Activated CD8-positive, alpha-beta memory T cell treated with anti-CD3 and anti-CD28 coated beads for 36 hours (primary cell): ENCODE measurements around the gene CLGN. TPM values are rescaled to one million over a fixed set of nuclear protein-coding genes. Genes with fewer than 3 reads are reported as not detected.

Source experiments
- CTCF ChIA-PET: fragments of 350-600 bp; sonication (Branson Sonifier 250); formaldehyde crosslinking; loops from one replicate; lab custom pipeline; 2021; ENCODE audit warnings: antibody characterized with exemption; lab: Charles Lee
- POLR2A ChIA-PET: fragments of 350-600 bp; sonication (Branson Sonifier 250); formaldehyde crosslinking; loops from one replicate; lab custom pipeline; 2021; ENCODE audit warnings: antibody characterized with exemption; lab: Charles Lee
- total RNA-seq, 2 experiments: library from RNA; stranded (reverse); gene quantifications; one replicate each; pipeline ENCODE4 v1.2.3, GENCODE V29; 2021

CLGN gene
- total RNA-seq, 2 experiments from 2014 or later, result 0.15 TPM; not detected in 1

DNA sequence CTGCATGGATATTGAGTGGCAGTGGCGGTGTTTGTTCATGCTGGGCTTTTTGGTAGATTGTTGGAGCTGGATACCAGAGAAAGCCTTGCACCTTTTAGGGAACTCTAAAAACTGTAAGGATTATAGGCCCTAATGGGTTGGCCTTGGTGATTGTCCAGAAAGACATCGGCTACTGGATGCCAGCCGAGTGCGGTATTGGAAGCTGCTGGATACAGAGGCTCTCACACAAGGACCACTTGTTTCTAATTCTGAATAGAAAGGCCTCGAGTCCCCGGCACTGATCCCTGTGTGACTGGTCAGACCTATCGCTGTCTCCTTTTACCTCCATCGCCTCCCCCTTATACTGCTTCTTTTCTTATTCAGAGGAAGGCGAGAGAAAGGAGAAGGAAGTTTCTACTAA is 81.3 kb downstream of the CLGN start:
- ChIA-PET POLR2A (no interaction called here), CTCF (interaction anchor here (0.6 kb wide), 1 partner anchor 763 kb away, joined by 3 read pairs; no protein-coding TSS in a partner anchor)

GRCh38 chr4:140344621-140345020 is 82.8 kb downstream of the CLGN start:
- ChIA-PET CTCF (interaction anchor here (1.0 kb wide), 1 partner anchor 24 kb away, joined by 3 read pairs; no protein-coding TSS in a partner anchor), POLR2A (no interaction called here)

DNA sequence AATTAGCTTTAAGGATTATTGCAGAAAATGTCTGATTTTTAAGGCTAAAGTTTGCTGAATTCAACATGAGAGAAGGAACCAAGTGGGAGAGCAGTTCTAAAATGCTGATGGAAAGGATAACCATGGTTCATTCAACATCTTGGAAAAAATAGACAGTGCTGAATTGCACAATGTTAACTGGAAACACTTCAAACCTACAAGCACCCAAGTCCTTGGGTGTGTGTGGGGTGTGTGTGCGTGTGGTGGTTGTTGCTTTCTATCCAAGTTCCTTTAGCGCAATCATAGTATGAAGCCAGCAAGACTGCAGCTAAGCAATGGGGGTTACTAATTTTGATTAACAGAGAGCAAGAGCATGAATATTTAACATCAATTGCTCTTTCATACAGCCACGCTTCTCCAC is 83.3 kb downstream of the CLGN start:
- CTCF ChIA-PET, result interaction anchor here (1.0 kb wide), 1 partner anchor 23 kb away, joined by 3 read pairs; no protein-coding TSS in a partner anchor
- POLR2A ChIA-PET, result no interaction called here

- POLR2A ChIA-PET, result no interaction called here
- CTCF ChIA-PET, result no interaction called here
Observed at GRCh38 chr4:140343303-140343702, 84.1 kb downstream of the CLGN start.

DNA sequence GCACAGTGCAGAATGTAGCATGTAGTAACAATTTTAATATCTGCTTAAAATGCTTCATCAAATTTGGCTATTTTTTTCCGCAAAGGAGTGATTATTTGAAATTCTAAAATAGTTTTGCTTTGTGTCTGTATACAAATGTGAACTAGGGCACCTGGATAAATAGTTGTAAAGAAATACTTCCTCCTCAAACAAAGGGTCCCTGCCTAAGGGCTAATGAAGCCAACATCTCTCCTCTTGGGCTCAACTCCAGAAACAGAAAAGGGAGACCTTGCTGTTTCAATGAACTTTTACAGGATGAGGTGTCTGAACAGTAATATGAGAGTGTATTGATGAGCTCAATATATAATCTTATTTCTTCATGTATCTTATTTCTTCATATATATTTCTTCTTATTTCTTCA is 84.8 kb downstream of the CLGN start:
- CTCF ChIA-PET, result no interaction called here
- POLR2A ChIA-PET, result no interaction called here

Other genes starting within 250 kb of the CLGN start
- gene SCOC, start 54.0 kb downstream of the CLGN start, total RNA-seq, result 10 to 100 TPM; 43.1 to 43.6 TPM
- gene MGAT4D, start 70.6 kb upstream of the CLGN start, total RNA-seq, result not detected
- 10 to 100 TPM; 14.4 to 15.9 TPM for gene ELMOD2, start 96.5 kb upstream of the CLGN start, total RNA-seq
- gene UCP1, start 141.3 kb upstream of the CLGN start, total RNA-seq, result not detected